B cell (primary cell): Measurements from ENCODE around the gene FEM1C. TPM values are rescaled to one million over a fixed set of nuclear protein-coding genes. Genes with fewer than 3 reads are reported as not detected.

ENCODE experiments used
- ATAC-seq: fragments of 200-7000 bp; cut with Tn5 transposase; one replicate; pipeline ENCODE4 v1.10.0; 2021; ENCODE audit warnings: low read depth, mild to moderate bottlenecking, moderate number of reproducible peaks, moderate library complexity
- CTCF ChIA-PET: fragments of 350-600 bp; sonication (Branson Sonifier 250); formaldehyde crosslinking; loops from one replicate; lab custom pipeline; 2021; ENCODE audit warnings: antibody characterized with exemption, inconsistent platforms; lab: Charles Lee
- POLR2A ChIA-PET: fragments of 350-600 bp; sonication (Branson Sonifier 250); formaldehyde crosslinking; loops from one replicate; lab custom pipeline; 2021; ENCODE audit warnings: antibody characterized with exemption; lab: Charles Lee
- DNase-seq: peaks from one replicate; pipeline ENCODE4 v3.0.0; 2013
- H2AFZ ChIP-seq: 2 replicates; pipeline ENCODE4 v1.6.1; 2012; ENCODE audit warnings: mild to moderate bottlenecking, low read depth, low read length; ENCODE audit not compliant: insufficient read depth, poor library complexity, severe bottlenecking
- H3K27ac ChIP-seq, 2 donors: 1 replicate in 1 of 2; 2 replicates in 1 of 2; pipeline ENCODE4 v1.5.1; 2012 to 2013; ENCODE audit warnings: low read length in 2 of 2, mild to moderate bottlenecking in 2 of 2, moderate library complexity in 1 of 2
- H3K27me3 ChIP-seq, 4 experiments: fragments of 200-600 bp in 1 of 4; sonication (generic) in 1 of 4; replicated peaks in 1 of 4; 1 replicate in 2 of 4; 2 replicates in 2 of 4; pipeline versions ENCODE4 v1.6.1 to v1.7.0; 2013 to 2016; ENCODE audit warnings: low read length in 3 of 4, mild to moderate bottlenecking in 2 of 4, mixed read lengths in 1 of 4, moderate library complexity in 1 of 4; ENCODE audit not compliant: insufficient read depth in 4 of 4, control insufficient read depth in 3 of 4; ENCODE audit errors: control extremely low read depth in 1 of 4
- H3K36me3 ChIP-seq, 2 experiments: replicated peaks in 1 of 2; 1 replicate in 1 of 2; 2 replicates in 1 of 2; pipeline versions ENCODE4 v1.6.1 to v1.7.1; 2013; ENCODE audit warnings: low read length in 1 of 2; ENCODE audit not compliant: insufficient read depth in 2 of 2, control insufficient read depth in 1 of 2; ENCODE audit errors: control extremely low read depth in 1 of 2, extremely low read depth in 1 of 2
- H3K4me1 ChIP-seq, 2 donors: fragments of 200-600 bp in 1 of 2; sonication (generic) in 1 of 2; 1 replicate in 1 of 2; 2 replicates in 1 of 2; pipeline versions ENCODE4 v1.5.1 to v1.6.1; 2013 to 2017; ENCODE audit warnings: low read length in 2 of 2; ENCODE audit not compliant: control insufficient read depth in 2 of 2, insufficient read depth in 2 of 2
- H3K4me2 ChIP-seq: replicated peaks from 2 replicates; pipeline ENCODE3; 2012; ENCODE audit warnings: mild to moderate bottlenecking, low read depth, low read length; ENCODE audit not compliant: poor library complexity, severe bottlenecking
- H3K4me3 ChIP-seq, 5 experiments: fragments of 200-600 bp in 1 of 5; sonication (generic) in 1 of 5; 1 replicate in 3 of 5; 2 replicates in 2 of 5; pipeline versions ENCODE4 v1.5.1 to v1.7.0; 2011 to 2016; ENCODE audit warnings: low read length in 4 of 5, mild to moderate bottlenecking in 4 of 5, low read depth in 2 of 5, control low read depth in 1 of 5, moderate library complexity in 1 of 5; ENCODE audit not compliant: insufficient read depth in 1 of 5; ENCODE audit errors: control extremely low read depth in 1 of 5, extremely low read depth in 1 of 5
- H3K79me2 ChIP-seq: fragments of 200-600 bp; sonication (generic); one replicate; pipeline ENCODE4 v1.6.0; 2016; ENCODE audit warnings: low read length; ENCODE audit not compliant: control insufficient read depth, insufficient read depth
- H3K9ac ChIP-seq: fragments of 200-600 bp; sonication (generic); 2 replicates; pipeline ENCODE4 v1.6.1; 2017; ENCODE audit warnings: mild to moderate bottlenecking, low read length, moderate library complexity
- H3K9me3 ChIP-seq, 3 donors: one replicate each; pipeline versions ENCODE4 v1.6.1 to v1.7.1; 2013; ENCODE audit warnings: low read length in 2 of 3; ENCODE audit not compliant: control insufficient read depth in 2 of 3, insufficient read depth in 1 of 3; ENCODE audit errors: control extremely low read depth in 1 of 3
- H4K20me1 ChIP-seq: 2 replicates; pipeline ENCODE4 v1.6.0; 2012; ENCODE audit warnings: mild to moderate bottlenecking, low read length; ENCODE audit not compliant: insufficient read depth, control insufficient read depth, poor library complexity, severe bottlenecking
- H3K27ac Mint-ChIP-seq: one replicate; pipeline ENCODE4 v1.8.0; 2021; ENCODE audit warnings: mixed read lengths
- H3K27me3 Mint-ChIP-seq: one replicate; pipeline ENCODE4 v1.8.0; 2021; ENCODE audit warnings: mixed read lengths
- H3K4me1 Mint-ChIP-seq: one replicate; pipeline ENCODE4 v1.8.0; 2021; ENCODE audit warnings: mixed read lengths
- H3K4me3 Mint-ChIP-seq: one replicate; pipeline ENCODE4 v1.8.0; 2021; ENCODE audit warnings: mixed read lengths
- H3K9me3 Mint-ChIP-seq: one replicate; pipeline ENCODE4 v1.8.0; 2022; ENCODE audit warnings: mixed read lengths; ENCODE audit not compliant: insufficient read depth
- CTCF ChIP-seq: fragments of 200-600 bp; IDR thresholded peaks from one replicate; pipeline ENCODE4 v1.8.0; 2022; ENCODE audit warnings: antibody characterized with exemption, mild to moderate bottlenecking
- EZH2 ChIP-seq: IDR thresholded peaks from 2 replicates; pipeline ENCODE4 v1.6.1; 2012; ENCODE audit warnings: borderline replicate concordance, low read depth, mild to moderate bottlenecking, moderate library complexity, low read length; ENCODE audit not compliant: insufficient read depth, poor library complexity, severe bottlenecking
- WGBS: methylation state at CpG from one replicate; pipeline ENCODE4 v1.1.5; 2013; ENCODE audit warnings: missing lambda C conversion rate; ENCODE audit not compliant: insufficient coverage; 5-methylcytosine and 5-hydroxymethylcytosine counted together
- intact Hi-C: fragments of 100-400 bp; cut with micrococcal nuclease; formaldehyde crosslinking; loops from one replicate; pipeline ENCODE4 v1.10.0; 2022
- polyA plus RNA-seq: library from polyadenylated mRNA; depleted of rRNA; stranded (reverse); fragments of >200 nt; gene quantifications from 2 replicates; pipeline ENCODE4 v1.2.3, GENCODE V29; 2012
- total RNA-seq, 2 donors: library from RNA; stranded (reverse); fragments of 120-200 nt in 1 of 2; gene quantifications; 1 replicate in 1 of 2; 2 replicates in 1 of 2; pipeline versions ENCODE4 v1.2.3 to v1.2.4, GENCODE V29; 2013 to 2022

Gene FEM1C
- total and polyA plus RNA-seq, 2 donors (not counting 1 experiment from before 2014, with no cell fraction given) = 14.9 to 18.7 TPM

- intact Hi-C loops = no loop called here
- Histone ChIP-seq H3K27ac (no peak overlapping the region), H3K36me3 (no peaks in the 10 kb centered on the region), H2AFZ (no peak overlapping the region), H3K27me3 (no peaks in the 10 kb centered on the region), H3K9me3 (no peaks in the 10 kb centered on the region), H4K20me1 (no peaks in the 10 kb centered on the region), H3K4me2 (no peak overlapping the region), H3K4me1 (no peaks in the 10 kb centered on the region), H3K4me3 (no peak overlapping the region), H3K79me2 (no peaks in the 10 kb centered on the region), H3K9ac (no peak overlapping the region)
- peaks cover 7% of the 10 kb centered on the region for H3K4me1 Mint-ChIP-seq
- ChIA-PET CTCF (no interaction called here), POLR2A (no interaction called here)
- no peak overlapping the region for H3K4me3 Mint-ChIP-seq
- no peak overlapping the region for H3K27ac Mint-ChIP-seq
- H3K9me3 Mint-ChIP-seq = no peaks in the 10 kb centered on the region
- no peaks in the 10 kb centered on the region for H3K27me3 Mint-ChIP-seq
- WGBS = 80% methylated on average over 2 of the region's 4 CpGs
- DNase-seq = no peak
- TF ChIP-seq CTCF (no peak), EZH2 (no peak)
- no peak for ATAC-seq
These were observed 60.2 kb downstream of the FEM1C start for GRCh38 chr5:115484368-115484767.

DNA sequence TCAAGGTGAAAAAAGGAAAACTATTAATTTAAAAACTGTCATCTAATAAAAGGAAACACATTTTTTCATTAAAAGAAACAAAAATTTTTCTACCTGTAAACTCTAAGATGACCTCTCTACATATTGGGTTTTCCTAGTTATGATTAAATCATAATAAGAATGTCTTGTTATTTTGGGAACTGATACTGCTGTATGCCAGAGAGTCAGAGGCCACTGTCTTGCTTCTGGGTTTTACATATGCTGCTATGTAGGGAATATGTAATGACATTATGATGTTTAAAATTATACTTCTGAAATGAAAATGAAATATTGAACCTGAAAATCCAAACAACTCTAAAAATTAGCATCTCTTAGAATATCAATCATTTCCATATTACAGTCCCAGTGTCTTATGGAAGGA lies 63.7 kb downstream of the FEM1C start:
- Mint-ChIP-seq H3K27ac (no peak overlapping the region), H3K27me3 (peaks cover 8% of the 10 kb centered on the region), H3K4me3 (no peak overlapping the region), H3K4me1 (peaks cover 7% of the 10 kb centered on the region), H3K9me3 (no peaks in the 10 kb centered on the region)
- TF ChIP-seq CTCF (no peak), EZH2 (no peak)
- no peaks in the 10 kb centered on the region for H3K9me3 ChIP-seq
- no peak overlapping the region for H3K9ac ChIP-seq
- no peaks in the 10 kb centered on the region for H3K36me3 ChIP-seq
- H3K4me2 ChIP-seq = no peak overlapping the region
- DNase-seq (no peak), ATAC-seq (no peak)
- H3K27ac ChIP-seq = no peak overlapping the region
- no peaks in the 10 kb centered on the region for H4K20me1 ChIP-seq
- H3K4me3 ChIP-seq = no peak overlapping the region
- CTCF ChIA-PET = no interaction called here
- no peak overlapping the region for H2AFZ ChIP-seq
- intact Hi-C loops = no loop called here
- no peaks in the 10 kb centered on the region for H3K79me2 ChIP-seq
- H3K27me3 ChIP-seq = no peaks in the 10 kb centered on the region
- H3K4me1 ChIP-seq = no peaks in the 10 kb centered on the region
- POLR2A ChIA-PET = no interaction called here
